GM19043 (cell line): ENCODE data around the gene CRABP2.

ENCODE experiments used
- ATAC-seq: cut with Tn5 transposase; IDR thresholded peaks from one replicate; pipeline ENCODE4 v1.9.1; 2021; ENCODE audit warnings: low read depth; ENCODE audit not compliant: unreplicated experiment

CRABP2 gene

DNA sequence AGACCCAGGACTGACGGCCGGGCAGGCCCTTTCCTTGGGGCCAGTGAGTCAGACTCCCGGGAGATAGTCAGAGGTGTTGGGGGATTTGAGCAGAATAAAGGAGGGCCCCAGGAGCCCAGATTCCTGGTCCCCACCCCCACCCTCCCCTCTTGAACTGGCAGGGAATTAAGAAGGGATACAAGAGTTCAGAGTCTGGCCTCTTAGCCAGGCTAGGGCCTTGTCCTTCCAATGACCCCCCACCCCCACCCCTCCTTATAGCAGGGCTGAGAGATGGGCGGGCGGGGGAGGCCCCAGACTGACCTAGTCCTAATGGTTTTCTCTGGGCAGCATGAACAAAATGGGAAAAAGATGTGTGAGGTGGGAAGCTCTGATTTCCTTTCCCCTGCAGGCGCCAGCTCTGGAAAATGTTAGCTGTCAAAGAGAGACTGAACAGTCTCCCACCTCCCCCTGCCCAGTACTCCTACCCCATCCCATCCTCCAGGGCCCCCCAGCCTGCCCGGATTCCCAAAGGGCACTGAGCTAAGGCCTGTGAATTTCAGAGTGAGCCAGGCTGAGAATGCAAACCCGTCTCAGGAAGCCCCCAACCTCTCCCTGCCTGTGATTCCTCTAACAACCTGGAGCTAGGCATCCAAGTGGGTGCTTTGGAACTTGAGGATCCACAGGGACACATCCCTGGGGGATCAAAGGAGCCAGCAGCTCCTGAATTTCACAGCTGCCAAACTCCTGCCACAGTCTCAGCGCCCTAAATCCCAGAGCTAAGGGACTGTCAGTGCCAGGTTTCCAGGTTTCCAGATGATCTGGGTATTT is 5.8 kb upstream of the CRABP2 start:
- ATAC-seq: no peak

DNA sequence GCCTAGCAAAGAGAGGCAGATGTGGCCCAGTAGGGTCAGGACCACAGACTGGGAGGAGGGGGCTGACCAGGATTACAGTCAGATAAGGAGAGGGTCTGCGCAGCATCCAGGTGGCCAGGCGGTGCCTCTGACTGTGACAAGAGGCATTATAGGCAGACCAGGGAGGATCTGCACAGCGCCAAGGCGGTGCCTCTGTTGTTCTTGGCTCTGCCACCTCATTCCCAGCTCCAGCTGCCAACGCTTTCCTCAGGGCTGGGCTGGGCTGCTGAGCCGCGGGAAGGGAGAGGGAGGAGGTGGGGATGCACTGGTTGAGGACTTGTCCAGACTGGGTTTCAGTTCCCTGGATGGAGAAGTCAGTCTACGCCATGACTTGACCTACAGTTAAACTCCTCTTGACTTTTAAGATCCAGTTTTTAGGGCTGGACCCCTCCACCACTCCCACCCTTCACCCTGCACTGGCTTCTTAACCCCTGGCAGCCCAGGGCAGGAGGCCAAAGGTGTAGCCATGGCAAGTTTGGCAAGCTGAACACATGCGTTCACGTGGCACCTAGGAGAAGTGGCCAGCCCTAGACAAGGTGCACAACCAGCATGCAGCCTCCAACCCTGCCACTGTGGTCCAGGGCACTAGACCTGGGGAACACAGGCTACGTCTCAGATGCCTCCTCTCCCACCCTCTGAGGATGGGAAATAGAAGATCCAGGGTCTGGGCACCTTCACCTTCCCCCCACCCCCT is 4.5 kb upstream of the CRABP2 start:
- no peak for ATAC-seq

DNA sequence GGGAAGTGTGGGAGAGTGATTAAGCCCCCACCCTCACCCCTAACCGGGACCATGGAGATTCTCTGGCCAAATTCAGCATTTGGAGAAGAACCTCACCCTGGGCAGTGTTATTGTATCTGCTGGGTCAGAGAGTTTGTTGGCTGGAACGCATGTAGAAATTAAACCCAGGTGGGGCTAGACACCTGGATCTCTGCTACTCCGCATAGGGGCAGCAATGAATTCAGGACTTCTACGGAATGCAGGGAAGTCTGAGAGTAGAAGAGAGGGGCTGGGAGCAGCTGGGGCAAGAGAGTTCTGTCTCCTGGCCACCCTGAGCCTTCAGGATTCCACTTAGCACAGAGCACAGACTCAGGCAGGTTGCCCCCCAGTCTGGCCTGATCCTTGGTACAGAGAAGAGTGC is 3.6 kb upstream of the CRABP2 start:
- no peak for ATAC-seq

DNA sequence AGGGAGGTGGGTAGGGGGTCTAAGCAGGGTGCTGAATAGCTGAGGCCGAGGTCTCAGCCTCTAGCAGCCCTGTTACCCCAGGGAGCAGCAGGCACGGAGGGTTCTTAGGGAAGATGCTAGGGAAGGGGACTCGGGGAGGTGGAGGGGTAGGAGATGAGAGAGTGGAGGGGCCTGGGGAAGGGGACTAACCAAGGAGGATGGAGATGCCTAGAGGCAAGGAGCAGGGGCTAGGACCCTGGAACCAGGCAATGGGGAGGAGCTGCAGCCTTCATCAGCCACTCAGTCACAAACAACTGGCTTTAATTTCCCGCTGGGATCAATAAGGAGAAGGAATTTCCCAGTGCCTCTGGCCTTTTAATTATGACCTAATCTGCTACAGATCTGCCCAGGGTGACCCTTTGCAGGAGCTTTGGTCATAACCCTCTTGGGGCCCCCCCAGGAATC is 2.9 kb upstream of the CRABP2 start:
- no peak for ATAC-seq

DNA sequence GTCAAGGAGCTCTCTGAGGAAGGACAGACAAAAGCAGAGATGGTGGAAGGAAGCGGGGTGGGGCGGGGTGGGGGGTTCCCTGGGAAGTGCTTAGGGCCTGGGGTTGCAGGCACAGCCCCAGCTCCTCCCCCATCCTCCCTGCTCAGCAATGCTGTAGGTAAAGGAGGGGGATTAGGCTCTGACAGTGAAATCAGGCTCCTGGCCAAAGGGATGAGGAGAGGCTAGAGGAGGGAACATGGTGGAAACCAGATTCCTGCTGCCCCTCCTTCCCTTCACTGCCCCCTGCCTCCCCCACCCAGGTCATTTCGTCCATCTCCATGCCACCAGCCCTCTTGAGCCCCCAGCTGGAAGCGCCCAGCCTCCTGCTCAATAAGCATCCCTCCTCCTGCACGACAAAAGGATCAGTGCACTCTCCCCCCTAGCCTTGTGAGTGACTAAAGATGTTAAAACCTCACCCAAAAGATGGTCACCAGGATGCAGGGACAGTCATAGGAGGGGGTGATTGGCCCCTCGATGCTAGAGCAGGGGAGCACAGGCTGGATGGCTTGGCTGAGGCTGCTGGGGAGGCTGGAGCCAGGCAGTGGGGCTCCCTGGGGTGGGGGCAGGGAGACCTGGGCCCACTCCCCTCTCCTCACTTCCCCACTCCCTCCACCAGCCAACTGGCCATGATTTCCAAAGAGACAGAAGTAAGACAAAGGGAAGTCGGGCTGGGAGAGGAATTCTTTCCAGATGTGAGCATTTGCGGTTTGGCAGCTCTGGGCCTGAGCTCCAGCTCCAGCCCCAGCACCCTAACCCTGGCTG is 2.2 kb upstream of the CRABP2 start:
- ATAC-seq: no peak

DNA sequence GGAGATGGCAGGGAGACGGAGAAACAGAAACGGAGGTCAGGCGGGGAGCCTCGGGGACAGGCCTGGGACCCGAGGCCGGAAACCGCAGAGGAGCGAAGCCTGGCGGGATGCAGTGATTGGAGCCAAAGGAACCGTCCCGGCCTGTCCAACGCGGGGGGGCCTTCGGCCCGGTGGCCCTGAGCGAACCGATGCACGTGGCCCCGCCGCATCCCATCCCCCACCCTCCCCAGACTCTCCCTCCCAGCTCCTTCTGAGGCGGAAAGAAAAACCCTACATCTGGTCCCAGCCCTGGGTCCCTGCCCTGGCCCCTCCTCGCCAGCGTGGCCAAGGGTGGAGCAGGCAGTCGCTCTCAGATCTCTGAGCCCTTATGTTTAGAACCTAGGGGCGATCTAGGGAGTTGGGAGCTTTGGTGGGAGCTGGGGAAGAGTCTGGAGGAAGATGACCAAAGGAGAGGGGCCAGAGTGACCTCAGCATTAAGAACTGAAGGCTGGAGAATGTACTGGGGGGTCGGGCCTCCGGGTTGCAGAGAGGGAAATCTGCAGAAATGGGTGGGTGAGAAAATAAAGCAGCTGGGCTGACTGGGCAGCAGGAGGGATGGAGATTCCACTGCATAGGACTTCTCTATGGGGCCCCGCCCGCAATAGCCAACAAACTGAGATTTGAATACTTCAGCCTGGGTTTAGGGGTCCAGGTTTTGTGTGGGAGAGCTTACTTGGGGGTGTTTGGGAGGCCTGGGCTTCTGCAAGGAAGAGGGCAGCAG is 1.5 kb upstream of the CRABP2 start:
- ATAC-seq: no peak

DNA sequence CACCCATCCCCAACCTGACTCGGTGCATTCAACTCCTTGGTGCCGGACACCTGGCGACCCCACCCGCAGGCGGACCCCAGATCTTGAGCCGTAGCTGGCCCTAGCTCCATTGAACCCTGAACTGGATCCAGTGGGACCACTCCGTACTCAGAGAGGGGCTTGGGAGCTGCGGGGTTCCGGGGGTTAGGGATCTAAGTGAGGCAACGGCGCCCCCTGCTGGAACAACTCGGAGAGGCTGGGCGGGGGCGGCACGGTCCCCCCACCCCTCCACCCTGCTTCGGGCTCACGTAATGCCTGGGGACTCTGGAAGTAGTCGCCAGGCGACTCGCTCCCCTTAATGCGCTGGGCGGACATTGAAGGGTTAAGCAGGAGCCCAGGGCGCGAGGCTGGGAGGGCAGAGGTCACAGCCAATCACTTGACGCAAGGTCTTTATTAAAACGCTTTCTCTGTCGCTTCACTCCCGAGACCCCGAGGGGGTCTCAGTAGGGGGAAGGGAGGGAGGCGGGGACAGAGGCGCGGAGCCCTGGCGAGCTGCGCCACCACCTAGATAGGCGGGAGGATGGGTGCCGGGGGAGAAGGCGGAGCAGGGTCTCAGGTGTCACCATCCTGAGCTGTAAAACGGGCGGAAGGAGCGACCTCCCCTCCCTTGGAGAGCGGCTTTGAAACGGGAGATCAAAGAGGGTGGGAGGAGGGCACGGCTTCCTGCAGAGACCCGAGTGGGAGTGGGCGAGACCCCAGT is 704 bp upstream of the CRABP2 start:
- ATAC-seq: no peak

DNA sequence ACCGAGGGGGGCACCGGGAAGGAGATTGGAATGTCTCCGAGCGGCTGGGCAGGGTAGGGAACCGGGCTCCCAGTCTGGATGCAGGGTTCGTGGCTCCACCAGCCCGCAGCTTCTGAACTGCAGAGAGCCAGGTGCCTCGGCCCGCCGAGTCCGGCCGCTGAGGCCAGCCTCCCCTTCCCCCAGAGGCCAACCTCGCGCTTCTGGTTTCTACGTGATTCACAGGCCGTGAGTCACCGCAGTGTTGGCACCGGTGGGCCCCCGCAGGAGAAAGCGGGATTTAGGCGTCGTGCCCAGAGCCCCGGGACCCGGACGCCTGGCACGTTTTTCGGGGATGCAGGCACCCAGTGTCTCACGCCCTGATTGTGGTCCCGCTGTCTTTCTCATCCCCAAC is 458 bp downstream of the CRABP2 start:
- no peak for ATAC-seq

DNA sequence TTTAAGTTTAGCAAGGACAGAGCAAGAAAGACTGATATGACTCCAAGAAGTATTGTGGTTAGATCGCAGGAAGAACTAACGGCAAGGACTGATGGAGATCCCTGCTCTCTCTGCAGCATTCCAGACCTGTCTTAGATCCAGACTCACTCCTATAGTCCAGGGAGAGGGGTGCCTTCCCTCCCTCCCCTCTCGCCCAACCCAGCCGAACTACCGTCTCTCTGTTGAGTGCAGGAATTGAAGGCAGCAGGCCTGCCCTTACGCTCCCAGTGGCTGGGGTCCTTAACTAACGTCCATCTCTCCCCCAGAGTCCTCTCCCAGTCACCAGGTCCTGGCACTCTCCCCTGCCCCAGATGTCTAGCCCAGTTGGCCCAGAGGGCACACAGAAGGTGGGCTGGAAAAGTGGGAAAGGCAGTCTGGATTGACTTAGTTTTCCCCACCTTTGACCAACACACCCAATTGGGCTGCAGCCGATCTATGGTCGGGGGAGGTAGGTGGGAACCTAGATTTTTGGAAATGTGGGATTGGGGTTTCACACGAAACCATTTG is 1.1 kb downstream of the CRABP2 start:
- no peak for ATAC-seq

DNA sequence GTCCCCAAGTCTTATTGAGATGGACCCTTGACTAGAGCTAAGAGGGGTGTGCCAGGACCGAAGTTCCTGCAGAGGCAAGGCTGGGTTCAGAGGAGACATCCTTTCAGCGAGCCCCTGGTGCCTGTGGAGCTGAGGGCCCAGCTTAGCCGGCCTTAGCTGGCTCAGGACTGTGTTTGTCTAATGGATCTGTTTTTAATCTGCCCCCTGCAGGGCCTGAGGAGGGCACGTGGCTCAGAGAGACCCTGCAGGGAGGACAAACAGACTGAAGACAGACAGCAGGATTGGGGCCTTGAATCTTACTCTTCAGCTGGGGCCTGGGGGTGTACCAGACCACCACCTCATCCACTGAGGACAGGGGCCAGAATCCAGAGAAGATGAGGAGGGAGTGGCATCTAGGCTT is 1.6 kb downstream of the CRABP2 start:
- no peak for ATAC-seq

DNA sequence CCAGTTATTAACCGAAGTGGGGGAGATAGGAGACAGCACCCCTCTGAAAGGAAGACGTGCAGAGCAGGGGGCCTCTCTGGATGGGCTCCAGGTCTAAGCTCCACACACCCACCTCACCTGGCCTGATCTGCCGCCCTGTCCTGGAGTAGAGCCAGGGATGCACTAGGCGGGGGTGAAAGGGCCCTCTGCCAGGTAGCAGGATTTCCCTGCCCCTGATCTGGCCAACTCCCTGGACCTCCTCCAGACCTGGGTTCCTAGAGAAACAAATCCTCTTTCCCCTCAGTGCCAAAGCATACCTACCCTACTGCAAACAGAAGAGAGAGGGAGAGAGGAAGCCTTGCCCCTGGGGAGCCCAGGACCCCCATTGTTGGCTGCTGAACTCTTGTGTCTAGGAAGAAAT is 2.0 kb downstream of the CRABP2 start:
- ATAC-seq: no peak

DNA sequence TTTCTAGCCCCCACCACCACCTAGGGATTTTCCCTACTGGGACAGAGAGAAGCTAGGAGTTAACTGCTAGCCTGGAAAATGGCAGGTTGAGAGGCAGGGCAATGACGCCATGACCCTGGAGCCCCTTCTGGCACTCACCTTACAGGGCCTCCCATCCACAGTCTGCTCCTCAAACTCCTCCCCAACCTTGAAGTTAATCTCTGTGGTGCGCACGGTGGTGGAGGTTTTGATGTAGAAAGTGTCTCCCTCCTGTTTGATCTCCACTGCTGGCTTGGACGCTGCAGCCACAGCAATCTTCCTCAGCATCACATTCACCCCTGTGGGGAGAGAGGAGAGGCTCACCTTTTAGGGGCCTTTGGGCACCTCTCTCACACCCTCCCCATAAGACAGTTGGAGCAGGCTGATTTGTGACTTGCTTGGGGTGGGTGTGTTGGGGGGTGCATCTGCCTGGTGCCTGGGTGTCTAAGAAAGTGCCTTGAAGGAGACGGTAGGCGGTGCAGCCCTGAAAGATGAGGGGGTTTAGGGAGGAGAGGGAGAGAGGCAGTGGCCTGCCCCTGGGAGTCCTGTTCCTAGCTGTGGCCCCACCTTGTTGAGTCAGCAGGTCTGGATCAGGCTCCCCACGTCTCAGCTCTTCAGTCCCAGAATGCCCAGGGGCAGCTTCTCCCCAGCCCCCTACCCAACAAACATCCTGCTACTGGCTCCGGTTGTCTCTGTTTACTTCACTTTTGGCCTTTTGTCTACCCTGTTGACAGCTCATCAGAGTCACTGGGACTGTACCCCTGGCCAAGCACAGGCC is 4.4 kb downstream of the CRABP2 start:
- ATAC-seq: no peak

DNA sequence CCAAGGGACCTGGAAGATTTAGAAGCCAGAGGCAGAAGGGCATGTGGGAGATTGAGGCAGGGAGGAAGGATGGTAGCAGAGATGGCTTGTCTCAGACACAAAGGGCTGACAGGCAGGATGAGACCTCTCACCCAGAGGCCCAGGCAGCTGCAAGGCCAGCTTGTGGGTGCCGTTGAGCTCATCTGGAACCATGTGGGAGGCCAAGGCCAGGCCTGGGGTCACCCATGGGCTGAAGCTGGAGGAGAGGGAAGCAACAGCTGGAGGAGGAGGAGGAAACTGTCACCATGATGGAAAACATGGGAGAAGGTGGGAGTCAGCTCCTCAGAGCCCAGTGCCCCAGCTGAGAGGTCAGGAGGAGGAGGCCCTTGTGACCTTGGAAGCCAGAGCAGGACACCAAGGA is 6.4 kb downstream of the CRABP2 start:
- ATAC-seq: no peak

DNA sequence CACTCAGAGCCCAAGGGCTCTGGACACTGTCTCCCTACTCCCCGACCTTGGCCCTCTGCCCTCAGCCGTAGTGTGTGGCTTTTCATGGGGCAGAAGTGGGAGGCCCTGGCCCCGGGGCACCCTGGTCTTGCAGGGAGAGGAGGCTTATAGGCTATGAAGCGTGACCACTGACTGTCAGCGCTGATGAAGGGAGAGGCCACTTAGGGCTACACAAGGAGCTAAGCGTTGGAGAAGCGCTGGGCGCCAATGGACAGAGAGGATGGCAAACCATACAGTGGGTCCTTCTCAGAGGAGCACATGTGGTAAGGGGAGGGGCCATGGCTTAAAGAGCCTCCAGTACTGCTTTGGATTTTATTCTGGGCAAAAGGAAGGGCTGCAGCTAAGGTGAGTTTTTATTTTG is 7.9 kb downstream of the CRABP2 start:
- no peak for ATAC-seq

DNA sequence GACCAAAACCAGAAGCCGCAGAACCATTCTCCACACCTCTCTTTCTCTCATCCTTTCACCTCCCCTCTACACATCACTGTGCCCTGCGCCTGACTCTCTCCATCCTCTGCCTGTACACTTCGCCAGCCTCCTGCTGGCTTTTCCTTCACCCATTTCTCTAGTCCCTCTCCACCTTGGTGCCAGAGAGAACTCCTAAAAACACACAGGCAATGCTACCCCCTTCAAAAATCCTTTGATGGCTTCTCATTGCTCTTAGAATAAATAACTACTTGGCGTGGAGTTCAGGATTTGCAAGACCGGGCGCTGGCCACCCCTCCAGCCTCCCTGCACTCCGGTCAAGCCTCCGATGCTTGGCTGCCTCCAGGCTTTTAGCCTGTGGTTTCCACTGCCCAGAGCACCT is 8.6 kb downstream of the CRABP2 start:
- no peak for ATAC-seq

DNA sequence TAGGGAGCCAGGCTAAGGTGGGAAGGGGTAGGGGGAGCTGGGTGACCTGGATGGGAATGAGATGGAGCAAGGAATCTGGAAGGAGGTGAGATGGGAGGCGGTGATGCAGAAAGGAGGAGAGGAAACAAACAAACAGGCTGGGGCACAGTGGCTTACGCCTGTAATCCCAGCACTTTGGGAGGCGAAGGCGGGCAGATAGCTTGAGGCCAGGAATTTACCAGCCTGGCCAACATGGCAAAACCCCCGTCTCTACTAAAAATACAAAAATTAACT is 10.8 kb downstream of the CRABP2 start:
- no peak for ATAC-seq

DNA sequence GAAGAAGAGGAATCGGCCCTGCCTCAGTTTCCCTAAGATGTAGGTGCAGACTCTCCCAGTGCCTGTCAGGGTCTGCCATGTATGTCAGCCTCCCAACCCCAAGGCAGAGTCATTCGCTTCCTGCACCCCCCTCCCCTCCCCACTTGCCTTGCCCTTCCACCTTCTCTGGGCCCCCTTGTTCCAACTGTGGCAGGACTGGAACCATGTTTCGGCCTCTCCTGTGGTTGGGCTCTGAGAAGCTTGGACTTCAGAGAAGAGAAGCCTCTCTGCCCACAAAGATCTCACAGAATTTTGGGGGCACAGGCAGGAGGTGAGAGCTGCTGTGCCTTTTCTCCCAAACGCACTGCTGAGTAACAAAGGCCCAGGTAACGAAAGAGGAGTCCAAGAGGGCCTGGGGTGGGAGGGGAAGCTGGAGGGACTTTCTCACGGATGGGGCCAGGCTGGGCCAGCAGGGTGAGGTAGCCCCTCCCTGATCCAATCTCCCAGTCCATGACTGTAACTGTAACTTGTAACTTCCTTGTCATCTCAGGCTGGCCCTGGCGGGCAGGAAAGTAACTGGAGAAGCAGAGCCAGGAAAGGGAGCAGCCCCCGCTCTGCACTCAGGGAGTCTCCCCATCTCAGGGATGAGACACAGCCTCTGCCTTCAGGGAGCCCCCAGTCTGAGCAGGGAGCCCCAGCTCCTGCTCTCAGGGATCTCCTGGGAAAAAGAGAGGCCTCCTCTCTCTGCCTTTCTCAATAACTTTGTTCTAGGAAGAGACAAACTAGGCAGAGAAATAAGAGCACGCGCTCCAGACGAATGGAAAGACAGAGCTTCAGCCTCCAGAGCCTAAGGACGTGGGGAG is 11.3 kb downstream of the CRABP2 start:
- no peak for ATAC-seq
